ENCODE data around the gene THBS1.

The THBS1 gene

DNA sequence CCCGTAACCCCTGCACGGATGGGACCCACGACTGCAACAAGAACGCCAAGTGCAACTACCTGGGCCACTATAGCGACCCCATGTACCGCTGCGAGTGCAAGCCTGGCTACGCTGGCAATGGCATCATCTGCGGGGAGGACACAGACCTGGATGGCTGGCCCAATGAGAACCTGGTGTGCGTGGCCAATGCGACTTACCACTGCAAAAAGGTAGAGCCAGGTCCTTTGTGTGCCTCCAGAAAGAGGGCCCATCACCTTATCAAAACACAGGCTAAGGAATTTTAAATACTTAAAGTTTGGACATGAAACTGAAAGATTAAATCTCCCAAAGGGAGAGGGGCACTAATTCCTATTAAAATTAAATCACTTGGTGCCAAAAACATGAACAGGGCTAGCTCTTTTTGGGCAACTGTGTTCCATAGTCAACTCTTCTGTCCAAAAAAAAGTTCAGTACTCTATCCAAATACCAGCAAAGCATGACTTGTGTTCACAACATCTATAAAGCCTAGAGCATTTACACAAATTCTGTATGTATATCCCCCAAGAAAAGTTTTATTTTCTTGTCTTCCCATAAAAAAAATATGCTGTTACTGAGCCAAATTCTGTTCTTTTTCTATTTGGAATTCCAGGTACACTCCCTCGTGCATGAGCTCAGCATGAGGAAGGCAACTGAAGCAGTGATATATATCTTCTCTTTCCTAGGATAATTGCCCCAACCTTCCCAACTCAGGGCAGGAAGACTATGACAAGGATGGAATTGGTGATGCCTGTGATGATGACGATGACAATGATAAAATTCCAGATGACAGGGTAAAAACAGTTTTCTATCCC is 9.2 kb downstream of the THBS1 start:
- no peak for DNase-seq

- DNase-seq: no peak
Observed at GRCh38 chr15:39591141-39591895, 10.4 kb downstream of the THBS1 start.

- DNase-seq: no peak
Observed at GRCh38 chr15:39591896-39592315, 11.0 kb downstream of the THBS1 start.

DNA sequence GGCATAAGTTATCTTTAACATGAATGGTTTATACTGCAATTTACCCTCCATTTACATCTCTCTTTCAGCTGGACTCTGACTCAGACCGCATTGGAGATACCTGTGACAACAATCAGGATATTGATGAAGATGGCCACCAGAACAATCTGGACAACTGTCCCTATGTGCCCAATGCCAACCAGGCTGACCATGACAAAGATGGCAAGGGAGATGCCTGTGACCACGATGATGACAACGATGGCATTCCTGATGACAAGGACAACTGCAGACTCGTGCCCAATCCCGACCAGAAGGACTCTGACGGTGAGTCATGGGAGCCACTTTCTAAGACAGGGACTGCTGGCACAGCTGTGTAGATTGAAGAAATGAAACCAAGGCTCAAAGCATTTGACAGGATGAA is 11.6 kb downstream of the THBS1 start:
- DNase-seq: no peak

DNA sequence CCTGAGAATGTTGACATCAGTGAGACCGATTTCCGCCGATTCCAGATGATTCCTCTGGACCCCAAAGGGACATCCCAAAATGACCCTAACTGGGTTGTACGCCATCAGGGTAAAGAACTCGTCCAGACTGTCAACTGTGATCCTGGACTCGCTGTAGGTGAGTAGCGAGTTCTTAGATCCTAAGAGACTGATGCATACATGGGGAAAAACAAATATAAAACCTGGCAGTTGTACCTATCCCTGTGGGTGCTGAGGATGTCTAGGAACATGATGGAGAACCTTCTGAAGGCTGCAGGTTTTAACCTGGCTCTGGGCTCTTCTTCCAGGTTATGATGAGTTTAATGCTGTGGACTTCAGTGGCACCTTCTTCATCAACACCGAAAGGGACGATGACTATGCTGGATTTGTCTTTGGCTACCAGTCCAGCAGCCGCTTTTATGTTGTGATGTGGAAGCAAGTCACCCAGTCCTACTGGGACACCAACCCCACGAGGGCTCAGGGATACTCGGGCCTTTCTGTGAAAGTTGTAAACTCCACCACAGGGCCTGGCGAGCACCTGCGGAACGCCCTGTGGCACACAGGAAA is 12.3 kb downstream of the THBS1 start:
- no peak for DNase-seq

DNA sequence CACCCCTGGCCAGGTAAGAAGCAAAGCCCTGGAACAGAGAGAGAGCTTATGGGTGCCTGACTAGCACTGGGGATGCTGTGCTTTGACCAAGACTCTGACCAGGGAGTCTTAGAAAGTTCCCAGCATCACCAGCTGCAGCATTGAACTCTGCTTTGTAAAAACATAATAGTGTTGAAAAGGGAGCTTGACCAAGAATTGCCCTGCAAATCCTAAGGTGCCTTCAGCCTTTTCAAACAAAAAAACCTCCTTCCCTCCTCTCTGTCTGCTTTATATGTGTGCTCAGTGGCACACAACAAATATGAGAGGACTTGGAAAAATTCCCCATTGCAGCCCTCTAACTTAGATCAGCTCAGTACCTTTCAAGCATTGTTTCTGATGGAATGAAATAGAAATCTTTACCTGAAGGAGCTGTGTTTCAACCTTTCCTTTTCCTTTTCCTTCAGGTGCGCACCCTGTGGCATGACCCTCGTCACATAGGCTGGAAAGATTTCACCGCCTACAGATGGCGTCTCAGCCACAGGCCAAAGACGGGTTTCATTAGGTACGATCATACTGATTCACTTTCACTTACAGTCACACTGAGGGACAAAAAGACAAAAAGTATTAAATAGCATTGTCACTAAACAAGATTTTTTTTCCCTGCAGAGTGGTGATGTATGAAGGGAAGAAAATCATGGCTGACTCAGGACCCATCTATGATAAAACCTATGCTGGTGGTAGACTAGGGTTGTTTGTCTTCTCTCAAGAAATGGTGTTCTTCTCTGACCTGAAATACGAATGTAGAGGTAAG is 13.0 kb downstream of the THBS1 start:
- DNase-seq: no peak

- no peak for DNase-seq
Observed at GRCh38 chr15:39594446-39595337, 13.8 kb downstream of the THBS1 start.

DNA sequence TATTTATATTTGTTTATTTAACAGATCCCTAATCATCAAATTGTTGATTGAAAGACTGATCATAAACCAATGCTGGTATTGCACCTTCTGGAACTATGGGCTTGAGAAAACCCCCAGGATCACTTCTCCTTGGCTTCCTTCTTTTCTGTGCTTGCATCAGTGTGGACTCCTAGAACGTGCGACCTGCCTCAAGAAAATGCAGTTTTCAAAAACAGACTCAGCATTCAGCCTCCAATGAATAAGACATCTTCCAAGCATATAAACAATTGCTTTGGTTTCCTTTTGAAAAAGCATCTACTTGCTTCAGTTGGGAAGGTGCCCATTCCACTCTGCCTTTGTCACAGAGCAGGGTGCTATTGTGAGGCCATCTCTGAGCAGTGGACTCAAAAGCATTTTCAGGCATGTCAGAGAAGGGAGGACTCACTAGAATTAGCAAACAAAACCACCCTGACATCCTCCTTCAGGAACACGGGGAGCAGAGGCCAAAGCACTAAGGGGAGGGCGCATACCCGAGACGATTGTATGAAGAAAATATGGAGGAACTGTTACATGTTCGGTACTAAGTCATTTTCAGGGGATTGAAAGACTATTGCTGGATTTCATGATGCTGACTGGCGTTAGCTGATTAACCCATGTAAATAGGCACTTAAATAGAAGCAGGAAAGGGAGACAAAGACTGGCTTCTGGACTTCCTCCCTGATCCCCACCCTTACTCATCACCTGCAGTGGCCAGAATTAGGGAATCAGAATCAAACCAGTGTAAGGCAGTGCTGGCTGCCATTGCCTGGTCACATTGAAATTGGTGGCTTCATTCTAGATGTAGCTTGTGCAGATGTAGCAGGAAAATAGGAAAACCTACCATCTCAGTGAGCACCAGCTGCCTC is 14.7 kb downstream of the THBS1 start:
- DNase-seq: no peak

DNA sequence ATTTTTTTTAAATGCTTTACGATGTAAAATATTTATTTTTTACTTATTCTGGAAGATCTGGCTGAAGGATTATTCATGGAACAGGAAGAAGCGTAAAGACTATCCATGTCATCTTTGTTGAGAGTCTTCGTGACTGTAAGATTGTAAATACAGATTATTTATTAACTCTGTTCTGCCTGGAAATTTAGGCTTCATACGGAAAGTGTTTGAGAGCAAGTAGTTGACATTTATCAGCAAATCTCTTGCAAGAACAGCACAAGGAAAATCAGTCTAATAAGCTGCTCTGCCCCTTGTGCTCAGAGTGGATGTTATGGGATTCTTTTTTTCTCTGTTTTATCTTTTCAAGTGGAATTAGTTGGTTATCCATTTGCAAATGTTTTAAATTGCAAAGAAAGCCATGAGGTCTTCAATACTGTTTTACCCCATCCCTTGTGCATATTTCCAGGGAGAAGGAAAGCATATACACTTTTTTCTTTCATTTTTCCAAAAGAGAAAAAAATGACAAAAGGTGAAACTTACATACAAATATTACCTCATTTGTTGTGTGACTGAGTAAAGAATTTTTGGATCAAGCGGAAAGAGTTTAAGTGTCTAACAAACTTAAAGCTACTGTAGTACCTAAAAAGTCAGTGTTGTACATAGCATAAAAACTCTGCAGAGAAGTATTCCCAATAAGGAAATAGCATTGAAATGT is 15.6 kb downstream of the THBS1 start:
- DNase-seq: no peak

- DNase-seq: no peak
Observed at GRCh38 chr15:39597336-39597735, 16.5 kb downstream of the THBS1 start.

DNA sequence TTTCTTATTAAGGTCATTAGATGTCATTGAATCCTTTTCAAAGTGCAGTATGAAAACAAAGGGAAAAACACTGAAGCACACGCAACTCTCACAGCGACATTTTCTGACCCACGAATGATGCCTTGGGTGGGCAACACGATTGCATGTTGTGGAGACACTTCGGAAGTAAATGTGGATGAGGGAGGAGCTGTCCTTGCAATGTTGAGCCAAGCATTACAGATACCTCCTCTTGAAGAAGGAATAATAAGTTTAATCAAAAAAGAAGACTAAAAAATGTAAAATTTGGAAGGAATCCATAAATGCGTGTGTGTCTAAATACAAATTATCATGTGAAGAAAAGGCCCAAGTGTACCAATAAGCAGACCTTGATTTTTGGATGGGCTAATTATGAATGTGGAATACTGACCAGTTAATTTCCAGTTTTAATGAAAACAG is 16.9 kb downstream of the THBS1 start:
- no peak for DNase-seq

- DNase-seq: no peak
Observed at GRCh38 chr15:39598186-39598850, 17.4 kb downstream of the THBS1 start.

GRCh38 chr15:39598958-39599845 is 18.3 kb downstream of the THBS1 start:
- no peak for DNase-seq

DNA sequence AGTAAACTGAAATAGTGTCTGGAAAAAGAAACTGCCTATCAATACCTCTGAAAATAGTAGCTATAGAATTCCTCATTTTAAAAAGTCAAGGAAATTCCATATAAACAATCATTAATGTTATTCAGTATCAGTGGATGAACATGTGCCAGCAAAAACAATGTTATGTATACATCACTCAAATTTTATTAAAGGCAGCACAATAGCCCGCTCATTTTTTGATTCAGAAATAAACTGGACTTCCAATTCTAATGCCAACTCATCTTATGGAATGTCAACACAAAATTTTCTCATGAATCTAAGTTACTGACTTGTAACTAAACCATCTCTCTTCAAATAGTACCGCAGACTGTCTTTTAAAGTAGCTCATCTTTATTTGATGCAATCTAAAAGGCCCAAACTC is 19.0 kb downstream of the THBS1 start:
- DNase-seq: no peak

DNA sequence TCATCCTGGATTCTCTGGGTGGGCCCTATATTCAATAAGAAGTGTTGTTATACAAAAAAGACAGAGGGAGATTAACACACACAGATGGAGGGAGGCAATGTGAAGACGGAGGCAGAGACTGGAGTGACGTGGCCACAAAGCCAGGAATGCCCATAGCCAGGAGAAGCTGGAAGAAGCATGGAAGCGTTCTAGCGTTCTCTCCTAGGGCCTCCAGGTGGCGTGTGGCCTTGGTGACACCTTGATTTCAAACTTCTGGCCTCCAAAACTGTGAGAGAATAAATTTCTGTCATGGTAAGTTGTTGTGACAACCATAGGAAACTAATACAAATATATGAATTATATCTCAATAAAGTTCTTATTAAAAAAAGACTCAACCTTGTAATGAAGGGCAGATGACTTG is 21.3 kb downstream of the THBS1 start:
- DNase-seq: no peak

DNA sequence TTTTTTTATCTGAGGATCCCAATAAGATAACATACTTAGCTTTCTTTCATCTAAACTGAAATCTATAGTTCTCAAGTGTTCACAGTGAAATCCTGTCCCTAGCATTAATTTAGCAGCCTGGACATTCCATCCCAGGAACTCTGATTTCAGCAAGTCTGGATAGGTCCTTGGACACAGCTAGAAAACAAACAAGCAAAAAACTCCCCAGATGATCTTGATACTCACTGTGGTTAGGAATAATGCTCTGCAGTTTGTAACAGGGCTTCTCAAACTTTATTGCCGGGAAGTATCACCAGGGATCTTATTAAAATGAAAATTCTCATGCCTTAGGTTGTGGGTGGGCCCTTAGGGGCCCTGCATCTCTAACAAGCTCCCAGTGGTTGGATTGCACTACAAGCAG is 24.3 kb downstream of the THBS1 start:
- no peak for DNase-seq

DNA sequence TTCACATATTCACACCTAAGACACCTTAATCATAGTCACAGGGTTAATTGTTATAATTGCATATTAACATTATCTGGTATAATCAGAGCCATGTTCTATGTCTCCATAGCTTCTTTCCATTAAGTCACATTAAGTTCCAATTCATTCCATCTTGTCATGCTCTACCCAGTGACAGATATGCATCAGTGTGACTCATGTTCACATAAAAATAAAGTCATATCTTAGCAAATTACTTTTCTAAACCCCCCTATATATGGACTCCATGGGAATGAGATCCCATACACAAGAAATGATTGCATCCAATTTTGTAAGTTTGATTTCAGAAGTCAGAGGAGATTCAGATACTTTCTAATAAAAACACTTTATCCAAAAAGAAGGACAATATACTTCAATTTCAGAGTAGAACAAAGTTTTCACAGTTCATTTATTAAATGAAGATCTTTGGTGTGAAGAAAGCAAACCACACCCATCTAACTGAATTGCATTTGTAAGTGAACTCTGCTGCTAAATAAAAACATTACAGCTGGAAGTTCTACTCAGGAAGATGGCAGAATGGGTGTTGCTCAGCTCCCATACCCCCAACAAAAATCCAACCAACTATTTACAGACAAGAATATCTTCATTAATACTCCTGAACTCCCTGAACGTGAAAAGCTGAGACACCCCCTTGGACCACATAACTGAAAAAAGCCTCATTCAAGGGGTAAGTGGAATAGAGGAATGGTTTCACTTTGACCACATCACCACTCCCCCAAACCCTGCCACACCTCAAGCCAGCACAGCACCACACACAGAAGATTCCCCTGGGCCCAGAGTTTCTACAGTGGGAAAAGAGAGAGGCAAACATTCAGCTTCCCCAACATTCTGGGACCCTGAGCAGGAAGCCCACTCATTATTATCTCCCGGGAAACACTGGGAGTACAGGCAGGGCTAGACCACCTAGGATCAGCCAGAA is 27.6 kb downstream of the THBS1 start:
- no peak for DNase-seq

Data from stimulated activated CD4-positive, alpha-beta T cell treated with anti-CD3 and anti-CD28 coated beads, Interleukin-4, amount 100 ng/mL, for 24 hours (primary cell).